RWPE1 (cell line): ENCODE measurements around the gene CD70.
A peak's percentile ranks its signal among the peaks of the same experiment; 100 is the strongest.

Experiments used
- CTCF ChIA-PET: fragments of 350-600 bp; sonication (Branson Sonifier 250); formaldehyde crosslinking; extraction: SDS; loops from one replicate; lab custom pipeline; 2021; lab: Yijun Ruan, JAX
- POLR2A ChIA-PET: fragments of 400-600 bp; formaldehyde crosslinking; extraction: SDS; loops from one replicate; lab custom pipeline; 2020; ENCODE audit warnings: antibody characterized with exemption; ENCODE audit not compliant: low non-redundant PET; lab: Yijun Ruan, JAX
- DNase-seq: peaks from one replicate; pipeline ENCODE4 v3.0.0; 2012; ENCODE audit warnings: low spot score
- H3K27ac ChIP-seq: fragments of 450-650 bp; 2 replicates; pipeline ENCODE4 v1.5.1; 2017
- CTCF ChIP-seq: fragments of 450-650 bp; conservative IDR thresholded peaks from 2 replicates; pipeline ENCODE4 v1.5.1; 2017; ENCODE audit warnings: low read depth, mild to moderate bottlenecking

The CD70 gene

GRCh38 chr19:6593651-6594416 lies 2.9 kb upstream of the CD70 start:
- no peak for DNase-seq
- POLR2A ChIA-PET = no interaction called here
- CTCF ChIA-PET = interaction anchor here (0.7 kb wide), 1 partner anchor 13 kb away, joined by 8 read pairs; no protein-coding TSS in a partner anchor
- no peak overlapping the region for H3K27ac ChIP-seq
- no peak for TF ChIP-seq CTCF

- peak overlapping the region; percentile 42 for H3K27ac ChIP-seq
- TF ChIP-seq CTCF = no peak
- POLR2A ChIA-PET = no interaction called here
- CTCF ChIA-PET = interaction anchor here (0.6 kb wide), 1 partner anchor 16 kb away, joined by 4 read pairs; no protein-coding TSS in a partner anchor
- no peak for DNase-seq
These were observed 608 bp downstream of the CD70 start for GRCh38 chr19:6590258-6590826.

- ChIA-PET POLR2A (no interaction called here), CTCF (no interaction called here)
- TF ChIP-seq CTCF = no peak
- no peak for DNase-seq
- H3K27ac ChIP-seq = no peak overlapping the region; the same call in 1 of the 2 replicates
These were observed 1.2 kb downstream of the CD70 start for GRCh38 chr19:6589711-6590257.

- DNase-seq = no peak
- ChIA-PET CTCF (no interaction called here), POLR2A (no interaction called here)
- TF ChIP-seq CTCF = no peak
- H3K27ac ChIP-seq = no peak overlapping the region
These were observed 2.2 kb downstream of the CD70 start for GRCh38 chr19:6588508-6589345.

- POLR2A ChIA-PET = no interaction called here
- DNase-seq = no peak
- TF ChIP-seq CTCF = no peak
- no peak overlapping the region for H3K27ac ChIP-seq
- CTCF ChIA-PET = no interaction called here
These were observed 2.9 kb downstream of the CD70 start for GRCh38 chr19:6587998-6588507.
